ENCODE measurements around the gene MYB. TPM values are rescaled to one million over a fixed set of nuclear protein-coding genes. Genes with fewer than 3 reads are reported as not detected.

The MYB gene
- total RNA-seq, 2 experiments from 2014 or later: 20.1 to 42.9 TPM

- Histone ChIP-seq H3K9me2 (ENCODE audit: insufficient read depth, low read length) (no peaks in the 10 kb centered on the region), H3K79me2 (ENCODE audit: insufficient read depth, low read depth, low read length) (no peaks in the 10 kb centered on the region), H4K20me1 (ENCODE audit: insufficient read depth, low read length) (no peaks in the 10 kb centered on the region), H3K4me1 (ENCODE audit: insufficient read depth, low read length, poor library complexity, severe bottlenecking) (no peaks in the 10 kb centered on the region), H3K27ac (ENCODE audit: low read depth, low read length, poor library complexity, severe bottlenecking) (no peak overlapping the region), H3K4me3 (ENCODE audit: low read depth, low read length, poor library complexity, severe bottlenecking) (no peak overlapping the region), H3K4me2 (ENCODE audit: low read length) (no peak overlapping the region), H2AFZ (ENCODE audit: low read length) (no peak overlapping the region), H3K9me3 (ENCODE audit: low read length) (peaks cover 5% of the 10 kb centered on the region; the same call in 1 of the 2 replicates), H3K36me3 (ENCODE audit: insufficient read depth, low read length) (peaks cover 69% of the 10 kb centered on the region)
- no peak for DNase-seq (ENCODE audit: low spot score)
- POLR2A ChIA-PET: interaction anchor here (2.0 kb wide), 1 partner anchor 13 kb away, joined by 7 read pairs; no protein-coding TSS in a partner anchor
- intact Hi-C loops (cut with micrococcal nuclease; ENCODE audit: unreplicated experiment): no loop called here
- TF ChIP-seq EZH2phosphoT487 (IDR thresholded peaks at IDR 0.05; ENCODE audit: borderline replicate concordance, low read depth, low read length) (no peak), CTCF (conservative IDR thresholded peaks at IDR 0.05; ENCODE audit: low read length) (no peak)
- no TSS peak for BruUV-seq (replicated peaks)
- CTCF ChIA-PET (ENCODE audit: unreplicated experiment): no interaction called here
Measured at GRCh38 chr6:135212020-135212806, 31.1 kb downstream of the MYB start.

- Histone ChIP-seq H3K4me3 (ENCODE audit: low read depth, low read length, poor library complexity, severe bottlenecking) (no peak overlapping the region), H3K4me1 (ENCODE audit: insufficient read depth, low read length, poor library complexity, severe bottlenecking) (no peaks in the 10 kb centered on the region), H3K9me3 (ENCODE audit: low read length) (peaks cover 5% of the 10 kb centered on the region; the same call in 1 of the 2 replicates), H2AFZ (ENCODE audit: low read length) (no peak overlapping the region), H3K4me2 (ENCODE audit: low read length) (no peak overlapping the region), H3K36me3 (ENCODE audit: insufficient read depth, low read length) (peaks cover 71% of the 10 kb centered on the region), H3K79me2 (ENCODE audit: insufficient read depth, low read depth, low read length) (no peaks in the 10 kb centered on the region), H3K9me2 (ENCODE audit: insufficient read depth, low read length) (no peaks in the 10 kb centered on the region), H4K20me1 (ENCODE audit: insufficient read depth, low read length) (no peaks in the 10 kb centered on the region), H3K27ac (ENCODE audit: low read depth, low read length, poor library complexity, severe bottlenecking) (no peak overlapping the region)
- intact Hi-C loops (cut with micrococcal nuclease; ENCODE audit: unreplicated experiment): no loop called here
- no peak for TF ChIP-seq CTCF (conservative IDR thresholded peaks at IDR 0.05; ENCODE audit: low read length)
- no peak for TF ChIP-seq EZH2phosphoT487 (IDR thresholded peaks at IDR 0.05; ENCODE audit: borderline replicate concordance, low read depth, low read length)
- DNase-seq (ENCODE audit: low spot score): no peak
- ChIA-PET POLR2A (interaction anchor here (0.6 to 2.0 kb wide), 7 partner anchors 9 to 574 kb away, joined by 3 to 7 read pairs (median 3); no protein-coding TSS in a partner anchor), CTCF (ENCODE audit: unreplicated experiment) (no interaction called here)
- BruUV-seq (replicated peaks): no TSS peak
Measured at GRCh38 chr6:135212935-135213334, 31.8 kb downstream of the MYB start.

- DNase-seq (ENCODE audit: low spot score): no peak
- Histone ChIP-seq H3K79me2 (ENCODE audit: insufficient read depth, low read depth, low read length) (no peaks in the 10 kb centered on the region), H2AFZ (ENCODE audit: low read length) (no peak overlapping the region), H3K27ac (ENCODE audit: low read depth, low read length, poor library complexity, severe bottlenecking) (no peak overlapping the region), H3K4me2 (ENCODE audit: low read length) (no peak overlapping the region), H3K4me1 (ENCODE audit: insufficient read depth, low read length, poor library complexity, severe bottlenecking) (no peaks in the 10 kb centered on the region), H4K20me1 (ENCODE audit: insufficient read depth, low read length) (no peaks in the 10 kb centered on the region), H3K9me3 (ENCODE audit: low read length) (peaks cover 5% of the 10 kb centered on the region; the same call in 1 of the 2 replicates), H3K9me2 (ENCODE audit: insufficient read depth, low read length) (no peaks in the 10 kb centered on the region), H3K36me3 (ENCODE audit: insufficient read depth, low read length) (peaks cover 70% of the 10 kb centered on the region), H3K4me3 (ENCODE audit: low read depth, low read length, poor library complexity, severe bottlenecking) (no peak overlapping the region)
- TF ChIP-seq CTCF (conservative IDR thresholded peaks at IDR 0.05; ENCODE audit: low read length) (no peak), EZH2phosphoT487 (IDR thresholded peaks at IDR 0.05; ENCODE audit: borderline replicate concordance, low read depth, low read length) (no peak)
- no TSS peak for BruUV-seq (replicated peaks)
- intact Hi-C loops (cut with micrococcal nuclease; ENCODE audit: unreplicated experiment): no loop called here
- ChIA-PET POLR2A (interaction anchor here (0.6 to 2.0 kb wide), 11 partner anchors 8 to 257 kb away, joined by 3 to 7 read pairs (median 3); no protein-coding TSS in a partner anchor), CTCF (ENCODE audit: unreplicated experiment) (no interaction called here)
Measured at GRCh38 chr6:135213616-135214015, 32.5 kb downstream of the MYB start.

Data from OCI-LY7 (cell line).